Measurements from ENCODE around the gene ATP10B.

The ATP10B gene

GRCh38 chr5:160620401-160620800, 231.6 kb downstream of the ATP10B start:
- Histone ChIP-seq H3K79me2 (ENCODE audit: insufficient read depth, low read length) (no peaks in the 10 kb centered on the region), H3K9ac (ENCODE audit: low read depth, low read length) (no peak overlapping the region), H3K4me1 (ENCODE audit: insufficient read depth, low read length) (peaks cover 24% of the 10 kb centered on the region), H3K36me3 (ENCODE audit: insufficient read depth, low read length) (no peaks in the 10 kb centered on the region), H4K20me1 (ENCODE audit: insufficient read depth, low read length) (no peaks in the 10 kb centered on the region), H3K4me2 (ENCODE audit: insufficient read depth, low read length) (no peak overlapping the region), H3K27me3 (ENCODE audit: insufficient read depth, low read length, poor library complexity) (no peaks in the 10 kb centered on the region), H2AFZ (ENCODE audit: low read depth, low read length) (no peak overlapping the region), H3K9me3 (ENCODE audit: insufficient read depth, low read length, severe bottlenecking) (no peaks in the 10 kb centered on the region), H3K27ac (ENCODE audit: low read length) (no peak overlapping the region), H3K4me3 (ENCODE audit: low read depth in 1 of 2, low read length in 2 of 2) (no peak overlapping the region)
- no peak for TF ChIP-seq EZH2 (IDR thresholded peaks at IDR 0.05; ENCODE audit: borderline replicate concordance, low read depth, low read length, severe bottlenecking)
- TF ChIP-seq, protein P1, sequence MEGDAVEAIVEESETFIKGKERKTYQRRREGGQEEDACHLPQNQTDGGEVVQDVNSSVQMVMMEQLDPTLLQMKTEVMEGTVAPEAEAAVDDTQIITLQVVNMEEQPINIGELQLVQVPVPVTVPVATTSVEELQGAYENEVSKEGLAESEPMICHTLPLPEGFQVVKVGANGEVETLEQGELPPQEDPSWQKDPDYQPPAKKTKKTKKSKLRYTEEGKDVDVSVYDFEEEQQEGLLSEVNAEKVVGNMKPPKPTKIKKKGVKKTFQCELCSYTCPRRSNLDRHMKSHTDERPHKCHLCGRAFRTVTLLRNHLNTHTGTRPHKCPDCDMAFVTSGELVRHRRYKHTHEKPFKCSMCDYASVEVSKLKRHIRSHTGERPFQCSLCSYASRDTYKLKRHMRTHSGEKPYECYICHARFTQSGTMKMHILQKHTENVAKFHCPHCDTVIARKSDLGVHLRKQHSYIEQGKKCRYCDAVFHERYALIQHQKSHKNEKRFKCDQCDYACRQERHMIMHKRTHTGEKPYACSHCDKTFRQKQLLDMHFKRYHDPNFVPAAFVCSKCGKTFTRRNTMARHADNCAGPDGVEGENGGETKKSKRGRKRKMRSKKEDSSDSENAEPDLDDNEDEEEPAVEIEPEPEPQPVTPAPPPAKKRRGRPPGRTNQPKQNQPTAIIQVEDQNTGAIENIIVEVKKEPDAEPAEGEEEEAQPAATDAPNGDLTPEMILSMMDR (IDR thresholded peaks at IDR 0.05; ENCODE audit: borderline replicate concordance, extremely low read depth, low read length, poor library complexity, severe bottlenecking): no peak
- ATAC-seq (ENCODE audit: insufficient read depth, low read depth) (no peak), DNase-seq (no peak)

GRCh38 chr5:160619381-160619780, 232.6 kb downstream of the ATP10B start:
- Histone ChIP-seq H4K20me1 (ENCODE audit: insufficient read depth, low read length) (no peaks in the 10 kb centered on the region), H3K4me2 (ENCODE audit: insufficient read depth, low read length) (no peak overlapping the region), H2AFZ (ENCODE audit: low read depth, low read length) (no peak overlapping the region), H3K9me3 (ENCODE audit: insufficient read depth, low read length, severe bottlenecking) (no peaks in the 10 kb centered on the region), H3K36me3 (ENCODE audit: insufficient read depth, low read length) (no peaks in the 10 kb centered on the region), H3K79me2 (ENCODE audit: insufficient read depth, low read length) (no peaks in the 10 kb centered on the region), H3K4me3 (ENCODE audit: low read depth in 1 of 2, low read length in 2 of 2) (no peak overlapping the region), H3K27ac (ENCODE audit: low read length) (no peak overlapping the region), H3K4me1 (ENCODE audit: insufficient read depth, low read length) (peaks cover 17% of the 10 kb centered on the region), H3K27me3 (ENCODE audit: insufficient read depth, low read length, poor library complexity) (no peaks in the 10 kb centered on the region), H3K9ac (ENCODE audit: low read depth, low read length) (no peak overlapping the region)
- no peak for DNase-seq
- ATAC-seq (ENCODE audit: insufficient read depth, low read depth): no peak
- TF ChIP-seq EZH2 (IDR thresholded peaks at IDR 0.05; ENCODE audit: borderline replicate concordance, low read depth, low read length, severe bottlenecking): no peak
- TF ChIP-seq, protein P1 (IDR thresholded peaks at IDR 0.05; ENCODE audit: borderline replicate concordance, extremely low read depth, low read length, poor library complexity, severe bottlenecking): no peak

DNA sequence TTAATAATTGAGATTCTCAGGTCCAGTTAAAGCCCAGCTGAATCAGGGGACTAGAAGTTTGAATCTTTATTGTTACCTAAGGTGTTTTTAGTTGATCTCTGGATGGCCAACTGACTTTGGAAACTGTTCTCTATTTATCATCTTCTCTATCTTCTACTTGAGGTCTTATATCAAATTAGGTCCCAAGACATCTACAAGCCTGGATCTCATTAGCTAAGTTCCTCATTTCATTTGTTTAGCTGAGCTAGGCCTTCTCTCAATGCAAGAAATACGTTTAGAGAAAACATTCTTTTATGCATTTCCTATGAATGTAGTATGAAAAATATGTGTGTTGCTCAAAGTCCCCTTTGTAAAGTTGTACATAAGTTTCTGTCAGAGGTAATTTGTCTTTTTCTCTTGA, 233.7 kb downstream of the ATP10B start:
- no peak overlapping the region for H3K9ac ChIP-seq (ENCODE audit: low read depth, low read length)
- peaks cover 17% of the 10 kb centered on the region for H3K4me1 ChIP-seq (ENCODE audit: insufficient read depth, low read length)
- no peak for ATAC-seq (ENCODE audit: insufficient read depth, low read depth)
- H4K20me1 ChIP-seq (ENCODE audit: insufficient read depth, low read length): no peaks in the 10 kb centered on the region
- H3K9me3 ChIP-seq (ENCODE audit: insufficient read depth, low read length, severe bottlenecking): no peaks in the 10 kb centered on the region
- no peak for DNase-seq
- no peaks in the 10 kb centered on the region for H3K27me3 ChIP-seq (ENCODE audit: insufficient read depth, low read length, poor library complexity)
- H2AFZ ChIP-seq (ENCODE audit: low read depth, low read length): no peak overlapping the region
- no peak overlapping the region for H3K4me3 ChIP-seq (ENCODE audit: low read depth in 1 of 2, low read length in 2 of 2)
- H3K36me3 ChIP-seq (ENCODE audit: insufficient read depth, low read length): no peaks in the 10 kb centered on the region
- H3K4me2 ChIP-seq (ENCODE audit: insufficient read depth, low read length): no peak overlapping the region
- H3K79me2 ChIP-seq (ENCODE audit: insufficient read depth, low read length): no peaks in the 10 kb centered on the region
- H3K27ac ChIP-seq (ENCODE audit: low read length): no peak overlapping the region
- no peak for TF ChIP-seq EZH2 (IDR thresholded peaks at IDR 0.05; ENCODE audit: borderline replicate concordance, low read depth, low read length, severe bottlenecking)
- TF ChIP-seq, protein P1 (IDR thresholded peaks at IDR 0.05; ENCODE audit: borderline replicate concordance, extremely low read depth, low read length, poor library complexity, severe bottlenecking): no peak

Data from DND-41 (cell line).